ENCODE measurements around the gene LATS2. TPM values are rescaled to one million over a fixed set of nuclear protein-coding genes. Genes with fewer than 3 reads are reported as not detected.

LATS2 gene
- total RNA-seq, 1 donor from 2014 or later, result 104 TPM

DNA sequence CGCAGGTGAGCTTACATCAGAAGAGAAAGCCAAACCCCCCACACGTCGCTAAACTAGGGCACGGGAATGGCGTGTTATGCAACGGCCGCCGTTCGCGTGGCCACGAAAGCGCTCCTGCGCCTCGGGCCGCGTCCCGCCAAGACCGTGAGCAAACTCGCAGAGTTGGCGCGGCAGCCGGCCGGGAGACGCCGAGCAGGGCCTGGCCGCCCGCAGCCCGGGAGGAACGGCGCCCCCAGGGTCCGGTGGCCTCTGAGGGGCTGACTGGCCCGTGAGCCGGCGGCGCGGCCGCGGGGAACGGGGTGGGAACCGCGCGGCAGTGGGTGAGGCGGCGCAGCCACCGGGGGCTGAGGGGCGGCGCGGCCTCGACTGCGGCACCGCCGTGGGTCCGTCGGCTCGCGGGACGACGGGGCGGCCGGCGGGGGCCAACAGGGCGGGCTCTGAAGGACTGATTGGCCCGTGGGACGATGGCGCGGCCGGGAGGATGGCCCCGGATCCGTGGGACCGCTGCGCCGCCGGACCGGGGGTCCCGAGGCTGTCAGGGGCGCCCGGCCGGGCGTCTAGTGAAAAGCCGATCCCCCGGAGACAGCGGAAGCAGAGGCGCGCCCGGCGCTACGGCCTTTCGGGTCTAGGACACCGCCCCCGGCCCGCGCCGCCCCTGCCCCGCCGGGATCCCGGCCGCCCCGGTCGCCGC lies 903 bp downstream of the LATS2 start:
- TF ChIP-seq, protein P1, sequence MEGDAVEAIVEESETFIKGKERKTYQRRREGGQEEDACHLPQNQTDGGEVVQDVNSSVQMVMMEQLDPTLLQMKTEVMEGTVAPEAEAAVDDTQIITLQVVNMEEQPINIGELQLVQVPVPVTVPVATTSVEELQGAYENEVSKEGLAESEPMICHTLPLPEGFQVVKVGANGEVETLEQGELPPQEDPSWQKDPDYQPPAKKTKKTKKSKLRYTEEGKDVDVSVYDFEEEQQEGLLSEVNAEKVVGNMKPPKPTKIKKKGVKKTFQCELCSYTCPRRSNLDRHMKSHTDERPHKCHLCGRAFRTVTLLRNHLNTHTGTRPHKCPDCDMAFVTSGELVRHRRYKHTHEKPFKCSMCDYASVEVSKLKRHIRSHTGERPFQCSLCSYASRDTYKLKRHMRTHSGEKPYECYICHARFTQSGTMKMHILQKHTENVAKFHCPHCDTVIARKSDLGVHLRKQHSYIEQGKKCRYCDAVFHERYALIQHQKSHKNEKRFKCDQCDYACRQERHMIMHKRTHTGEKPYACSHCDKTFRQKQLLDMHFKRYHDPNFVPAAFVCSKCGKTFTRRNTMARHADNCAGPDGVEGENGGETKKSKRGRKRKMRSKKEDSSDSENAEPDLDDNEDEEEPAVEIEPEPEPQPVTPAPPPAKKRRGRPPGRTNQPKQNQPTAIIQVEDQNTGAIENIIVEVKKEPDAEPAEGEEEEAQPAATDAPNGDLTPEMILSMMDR (IDR thresholded peaks at IDR 0.05), result peak; percentile 11
- H3K4me1 Mint-ChIP-seq (ENCODE audit: low read depth), result peaks cover 46% of the 10 kb centered on the region

DNA sequence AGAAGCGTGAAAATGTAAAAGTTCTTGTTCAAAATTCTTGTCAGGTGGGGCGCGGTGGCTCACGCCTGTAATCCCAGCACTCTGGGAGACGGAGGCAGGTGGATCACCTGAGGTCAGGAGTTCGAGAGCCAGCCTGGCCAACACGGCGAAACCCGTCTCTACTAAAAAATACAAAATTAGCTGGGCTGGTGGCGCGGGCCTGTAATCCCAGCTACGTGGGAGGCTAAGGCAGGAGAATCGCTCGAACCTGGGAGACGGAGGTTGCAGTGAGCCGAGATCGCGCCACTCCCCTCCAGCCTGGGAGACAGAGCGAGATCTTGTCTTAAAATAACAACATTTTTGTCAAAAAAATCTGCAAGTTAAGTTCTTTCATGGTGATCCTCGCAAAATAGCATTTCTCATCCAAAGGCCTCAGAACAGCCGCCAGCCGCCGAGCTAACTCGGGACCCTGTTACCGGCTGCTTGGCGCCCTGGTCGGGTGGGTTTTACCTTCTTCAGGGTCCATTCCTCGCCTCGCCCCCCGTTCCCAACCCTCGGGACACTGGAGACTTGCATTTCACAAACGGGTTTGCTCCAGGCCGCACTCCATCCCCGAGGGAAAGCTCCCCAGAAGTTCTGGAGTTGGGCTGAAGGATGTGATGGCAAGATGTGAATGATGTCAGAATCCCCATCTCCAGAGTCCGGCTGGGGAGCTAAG lies 1.6 kb downstream of the LATS2 start:
- Mint-ChIP-seq H3K9me3 (ENCODE audit: low read depth) (no peaks in the 10 kb centered on the region), H3K27ac (ENCODE audit: unreplicated experiment) (peak overlapping the region; percentile 92), H3K27me3 (ENCODE audit: low read depth) (no peaks in the 10 kb centered on the region), H3K36me3 (ENCODE audit: low read depth) (no peaks in the 10 kb centered on the region), H3K4me3 (ENCODE audit: unreplicated experiment) (peak overlapping the region; percentile 86), H3K4me1 (ENCODE audit: low read depth) (peaks cover 52% of the 10 kb centered on the region)
- no peak for DNase-seq (ENCODE audit: low spot score)
- TF ChIP-seq, protein P1 (IDR thresholded peaks at IDR 0.05), result no peak

More for the DNA sequence above, 903 bp downstream of the LATS2 start:
- Mint-ChIP-seq H3K4me3 (ENCODE audit: unreplicated experiment) (peak overlapping the region; percentile 86), H3K27ac (ENCODE audit: unreplicated experiment) (peak overlapping the region; percentile 92), H3K27me3 (ENCODE audit: low read depth) (no peaks in the 10 kb centered on the region), H3K36me3 (ENCODE audit: low read depth) (no peaks in the 10 kb centered on the region), H3K9me3 (ENCODE audit: low read depth) (no peaks in the 10 kb centered on the region)
- DNase-seq (ENCODE audit: low spot score), result no peak

DNA sequence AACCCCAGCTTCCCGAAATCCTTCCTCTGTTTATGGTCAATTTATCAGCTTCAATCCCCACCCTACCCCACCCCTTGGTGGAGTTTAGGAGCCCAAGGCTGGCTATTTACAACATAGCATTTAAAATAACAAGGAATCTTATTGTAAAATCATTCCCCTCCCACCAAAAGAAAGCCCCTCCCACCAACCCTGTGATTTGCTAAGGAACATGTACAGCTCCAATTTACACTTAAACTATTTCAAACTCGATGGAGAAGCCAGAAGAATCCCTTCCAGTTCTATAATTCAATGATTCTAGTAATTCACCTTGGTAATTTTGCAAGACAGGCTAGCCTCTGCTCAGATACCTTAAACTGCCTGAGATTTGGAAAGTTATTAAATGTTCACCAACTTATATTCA lies 3.0 kb downstream of the LATS2 start:
- H3K27ac Mint-ChIP-seq (ENCODE audit: unreplicated experiment), result peak overlapping the region; percentile 32
- H3K27me3 Mint-ChIP-seq (ENCODE audit: low read depth), result no peaks in the 10 kb centered on the region
- peak overlapping the region; percentile 86 for H3K4me3 Mint-ChIP-seq (ENCODE audit: unreplicated experiment)
- H3K4me1 Mint-ChIP-seq (ENCODE audit: low read depth), result peaks cover 65% of the 10 kb centered on the region
- no peak for DNase-seq (ENCODE audit: low spot score)
- H3K9me3 Mint-ChIP-seq (ENCODE audit: low read depth), result no peaks in the 10 kb centered on the region
- peaks cover under 1% of the 10 kb centered on the region for H3K36me3 Mint-ChIP-seq (ENCODE audit: low read depth)
- TF ChIP-seq, protein P1 (IDR thresholded peaks at IDR 0.05), result no peak

DNA sequence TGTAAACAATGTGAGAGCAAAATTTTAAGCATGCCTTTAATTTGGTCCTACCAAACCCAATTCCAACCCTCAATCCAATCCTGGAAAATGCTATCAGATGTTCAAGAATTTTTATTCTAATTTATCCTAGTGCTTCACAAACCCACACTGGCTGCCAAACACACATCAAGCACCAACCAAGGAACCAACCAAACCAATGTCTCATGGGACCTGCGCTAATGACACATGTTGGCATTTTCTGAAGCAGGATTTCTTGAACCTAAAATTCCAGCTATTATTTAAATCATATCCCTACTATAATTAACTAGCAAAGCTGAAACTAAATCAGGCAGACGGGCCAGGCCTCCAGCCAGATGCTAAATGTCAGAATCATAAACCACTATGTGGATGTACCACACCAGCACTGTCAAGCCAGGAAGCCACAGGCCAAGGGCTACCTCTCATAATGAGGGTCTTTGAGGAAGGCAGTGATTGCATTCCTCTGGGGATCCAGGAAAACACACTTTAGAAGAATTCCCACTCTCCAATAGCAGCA lies 5.8 kb downstream of the LATS2 start:
- peak overlapping the region; percentile 27 for H3K27ac Mint-ChIP-seq (ENCODE audit: unreplicated experiment)
- H3K4me1 Mint-ChIP-seq (ENCODE audit: low read depth), result peaks cover 75% of the 10 kb centered on the region

DNA sequence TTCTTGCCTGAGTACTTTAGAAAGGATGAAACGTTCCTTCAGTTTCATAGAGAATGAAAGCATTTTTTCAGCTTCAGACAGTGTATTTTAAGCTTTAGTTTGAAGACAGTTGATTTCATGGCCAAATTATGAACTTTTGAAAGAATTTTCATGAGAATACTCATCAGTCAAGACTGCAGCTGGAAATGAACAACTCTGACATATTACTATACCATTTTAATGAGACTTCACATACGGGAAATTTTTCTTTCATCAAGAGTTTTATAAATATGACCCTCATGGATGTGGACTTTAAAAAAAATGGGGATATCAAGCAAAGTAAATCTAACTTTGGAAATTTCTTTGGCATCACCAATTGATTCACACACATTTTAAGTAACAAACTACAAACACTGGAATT lies 6.4 kb downstream of the LATS2 start:
- Mint-ChIP-seq H3K27ac (ENCODE audit: unreplicated experiment) (peak overlapping the region; percentile 27), H3K36me3 (ENCODE audit: low read depth) (peaks cover 3% of the 10 kb centered on the region), H3K9me3 (ENCODE audit: low read depth) (no peaks in the 10 kb centered on the region), H3K4me1 (ENCODE audit: low read depth) (peaks cover 78% of the 10 kb centered on the region), H3K4me3 (ENCODE audit: unreplicated experiment) (peak overlapping the region; percentile 27), H3K27me3 (ENCODE audit: low read depth) (no peaks in the 10 kb centered on the region)
- TF ChIP-seq, protein P1 (IDR thresholded peaks at IDR 0.05), result no peak
- no peak for DNase-seq (ENCODE audit: low spot score)

More for the DNA sequence above, 5.8 kb downstream of the LATS2 start:
- TF ChIP-seq, protein P1 (IDR thresholded peaks at IDR 0.05), result no peak
- no peak for DNase-seq (ENCODE audit: low spot score)
- Mint-ChIP-seq H3K27me3 (ENCODE audit: low read depth) (no peaks in the 10 kb centered on the region), H3K36me3 (ENCODE audit: low read depth) (peaks cover 3% of the 10 kb centered on the region), H3K4me3 (ENCODE audit: unreplicated experiment) (peak overlapping the region; percentile 9), H3K9me3 (ENCODE audit: low read depth) (no peaks in the 10 kb centered on the region)

Measured in chondrocyte (in vitro differentiated cells).